LoVo (cell line): ENCODE measurements around the gene NUAK2.
A peak's percentile ranks its signal among the peaks of the same experiment; 100 is the strongest.

Experiments used
- DNase-seq: peaks from one replicate; pipeline ENCODE4 v3.0.0-alpha.2; 2016; ENCODE audit warnings: low spot score

Gene NUAK2

GRCh38 chr1:205255941-205256780 is 65.4 kb downstream of the NUAK2 start:
- DNase-seq: peak; percentile 78
